CD4-positive, alpha-beta T cell (primary cell): ENCODE measurements around the gene MCTP1. TPM values are rescaled to one million over a fixed set of nuclear protein-coding genes. Genes with fewer than 3 reads are reported as not detected.

Source experiments
- ATAC-seq: fragments of 200-7000 bp; cut with Tn5 transposase; one replicate; pipeline ENCODE4 v1.10.0; 2022; ENCODE audit warnings: mild to moderate bottlenecking; ENCODE audit not compliant: poor library complexity
- CTCF ChIA-PET: fragments of 350-600 bp; sonication (Branson Sonifier 250); formaldehyde crosslinking; loops from one replicate; lab custom pipeline; 2021; ENCODE audit warnings: antibody characterized with exemption, inconsistent platforms; lab: Charles Lee
- POLR2A ChIA-PET: fragments of 350-600 bp; sonication (Branson Sonifier 250); formaldehyde crosslinking; loops from one replicate; lab custom pipeline; 2021; ENCODE audit warnings: antibody characterized with exemption, inconsistent platforms; lab: Charles Lee
- DNase-seq, 14 experiments: peaks; one replicate each; pipeline ENCODE4 v3.0.0-alpha.2; 2013 to 2020; ENCODE audit warnings: mixed read lengths in 2 of 14
- H3K27ac ChIP-seq, 2 donors: one replicate each; pipeline versions ENCODE4 v1.5.1 to v1.7.0; 2013; ENCODE audit warnings: low read length in 2 of 2, low read depth in 1 of 2, mild to moderate bottlenecking in 1 of 2
- H3K27me3 ChIP-seq, 2 experiments: 1 replicate in 1 of 2; 2 replicates in 1 of 2; pipeline versions ENCODE4 v1.6.1 to v1.7.0; 2013; ENCODE audit warnings: low read length in 2 of 2, control low read depth in 1 of 2, mild to moderate bottlenecking in 1 of 2, moderate library complexity in 1 of 2; ENCODE audit not compliant: insufficient read depth in 2 of 2, control insufficient read depth in 1 of 2
- H3K36me3 ChIP-seq: one replicate; pipeline ENCODE4 v1.6.1; 2013; ENCODE audit warnings: low read length, control low read depth; ENCODE audit not compliant: insufficient read depth
- H3K4me1 ChIP-seq: one replicate; pipeline ENCODE4 v1.6.1; 2013; ENCODE audit warnings: low read length, control low read depth; ENCODE audit not compliant: insufficient read depth
- H3K4me3 ChIP-seq: one replicate; pipeline ENCODE4 v1.5.1; 2013; ENCODE audit warnings: mild to moderate bottlenecking, low read length, moderate library complexity
- H3K9me3 ChIP-seq, 2 experiments: 1 replicate in 1 of 2; 2 replicates in 1 of 2; pipeline versions ENCODE4 v1.6.1 to v1.7.0; 2013; ENCODE audit warnings: low read length in 2 of 2, mild to moderate bottlenecking in 2 of 2, control low read depth in 1 of 2, moderate library complexity in 1 of 2; ENCODE audit not compliant: control insufficient read depth in 1 of 2, insufficient read depth in 1 of 2
- H3K27ac Mint-ChIP-seq: one replicate; pipeline ENCODE4 v1.8.0; 2020; ENCODE audit warnings: mixed read lengths
- H3K27me3 Mint-ChIP-seq: one replicate; pipeline ENCODE4 v1.8.0; 2021; ENCODE audit warnings: mixed read lengths
- H3K36me3 Mint-ChIP-seq: one replicate; pipeline ENCODE4 v1.8.0; 2021; ENCODE audit warnings: low read depth, mixed read lengths
- H3K4me1 Mint-ChIP-seq: one replicate; pipeline ENCODE4 v1.8.0; 2021; ENCODE audit warnings: low read depth, mixed read lengths
- H3K4me3 Mint-ChIP-seq: one replicate; pipeline ENCODE4 v1.8.0; 2020; ENCODE audit warnings: mild to moderate bottlenecking, mixed read lengths
- H3K9me3 Mint-ChIP-seq: one replicate; pipeline ENCODE4 v1.8.0; 2020; ENCODE audit warnings: mixed read lengths
- CTCF ChIP-seq: fragments of 200-600 bp; IDR thresholded peaks from one replicate; pipeline ENCODE4 v1.8.0; 2022; ENCODE audit warnings: antibody characterized with exemption, mild to moderate bottlenecking
- intact Hi-C, 2 experiments: fragments of 100-400 bp; cut with DNase I in 1 of 2; cut with micrococcal nuclease in 1 of 2; formaldehyde crosslinking; loops; one replicate each; pipeline versions ENCODE4 v1.15.1 to v1.9.0; 2023 to 2025; cut with DNase I, micrococcal nuclease
- total RNA-seq, 174 experiments: library from RNA in 2 of 174; stranded (reverse) in 2 of 174; gene quantifications; one replicate each; pipeline ENCODE4 v1.2.3 and lab custom pipeline; 2021 to 2026

MCTP1 gene
- total RNA-seq, 2 experiments from 2014 or later = 2.1 to 2.7 TPM

GRCh38 chr5:95256991-95257390 is 27.9 kb downstream of the MCTP1 start:
- TF ChIP-seq CTCF = no peak
- no peak overlapping the region for H3K27ac Mint-ChIP-seq
- DNase-seq (no peak), ATAC-seq (no peak)
- intact Hi-C loops = no loop called here
- Histone ChIP-seq H3K36me3 (no peaks in the 10 kb centered on the region), H3K27me3 (no peaks in the 10 kb centered on the region), H3K4me3 (no peak overlapping the region), H3K4me1 (no peaks in the 10 kb centered on the region), H3K9me3 (no peaks in the 10 kb centered on the region), H3K27ac (no peak overlapping the region)
- CTCF ChIA-PET = no interaction called here
- no peaks in the 10 kb centered on the region for H3K9me3 Mint-ChIP-seq
- H3K4me3 Mint-ChIP-seq = no peak overlapping the region
- H3K36me3 Mint-ChIP-seq = no peaks in the 10 kb centered on the region
- no peaks in the 10 kb centered on the region for H3K4me1 Mint-ChIP-seq
- POLR2A ChIA-PET = no interaction called here
- peaks cover 17% of the 10 kb centered on the region for H3K27me3 Mint-ChIP-seq

GRCh38 chr5:95256446-95256845 is 28.4 kb downstream of the MCTP1 start:
- H3K27me3 Mint-ChIP-seq = peaks cover 17% of the 10 kb centered on the region
- DNase-seq (no peak), ATAC-seq (no peak)
- Histone ChIP-seq H3K9me3 (no peaks in the 10 kb centered on the region), H3K4me3 (no peak overlapping the region), H3K4me1 (no peaks in the 10 kb centered on the region), H3K36me3 (no peaks in the 10 kb centered on the region), H3K27ac (no peak overlapping the region), H3K27me3 (no peaks in the 10 kb centered on the region)
- H3K4me1 Mint-ChIP-seq = no peaks in the 10 kb centered on the region
- intact Hi-C loops = no loop called here
- no peak overlapping the region for H3K27ac Mint-ChIP-seq
- POLR2A ChIA-PET = no interaction called here
- no peak for TF ChIP-seq CTCF
- no peaks in the 10 kb centered on the region for H3K9me3 Mint-ChIP-seq
- H3K36me3 Mint-ChIP-seq = no peaks in the 10 kb centered on the region
- H3K4me3 Mint-ChIP-seq = no peak overlapping the region
- CTCF ChIA-PET = no interaction called here

- H3K9me3 Mint-ChIP-seq = no peaks in the 10 kb centered on the region
- no peak overlapping the region for H3K4me3 Mint-ChIP-seq
- H3K4me1 ChIP-seq = no peaks in the 10 kb centered on the region
- no peak for DNase-seq
- H3K9me3 ChIP-seq = no peaks in the 10 kb centered on the region
- ChIA-PET POLR2A (no interaction called here), CTCF (no interaction called here)
- no peak overlapping the region for H3K27ac ChIP-seq
- H3K36me3 ChIP-seq = no peaks in the 10 kb centered on the region
- no peaks in the 10 kb centered on the region for H3K27me3 ChIP-seq
- H3K27me3 Mint-ChIP-seq = peaks cover 6% of the 10 kb centered on the region
- no peaks in the 10 kb centered on the region for H3K36me3 Mint-ChIP-seq
- intact Hi-C loops = no loop called here
- H3K4me1 Mint-ChIP-seq = no peaks in the 10 kb centered on the region
- ATAC-seq = no peak
- H3K4me3 ChIP-seq = no peak overlapping the region
- TF ChIP-seq CTCF = no peak
- H3K27ac Mint-ChIP-seq = no peak overlapping the region
Observed at GRCh38 chr5:95252801-95253200, 32.1 kb downstream of the MCTP1 start.
